CD14-positive monocyte (primary cell): ENCODE data around the gene BID. TPM values are rescaled to one million over a fixed set of nuclear protein-coding genes. Genes with fewer than 3 reads are reported as not detected.

Experiments used
- DNase-seq, 3 donors: peaks; one replicate each; pipeline ENCODE4 v3.0.0-alpha.2; 2011 to 2022
- H2AFZ ChIP-seq: 2 replicates; pipeline ENCODE4 v1.6.0; 2012; ENCODE audit warnings: mild to moderate bottlenecking, low read depth, low read length, inconsistent platforms; ENCODE audit not compliant: insufficient read depth, poor library complexity, severe bottlenecking
- H3K27ac ChIP-seq, 2 donors: 1 replicate in 1 of 2; 2 replicates in 1 of 2; pipeline ENCODE4 v1.5.1; 2012 to 2013; ENCODE audit warnings: low read length in 2 of 2, control low read depth in 1 of 2, inconsistent platforms in 1 of 2, low read depth in 1 of 2, mild to moderate bottlenecking in 1 of 2
- H3K27me3 ChIP-seq, 2 donors: one replicate each; pipeline versions ENCODE4 v1.6.0 to v1.6.1; 2011 to 2013; ENCODE audit warnings: low read length in 2 of 2; ENCODE audit not compliant: control insufficient read depth in 2 of 2, insufficient read depth in 2 of 2
- H3K36me3 ChIP-seq, 2 donors: replicated peaks in 1 of 2; 1 replicate in 1 of 2; 2 replicates in 1 of 2; pipeline versions ENCODE4 v1.5.1 to v1.6.1; 2012 to 2013; ENCODE audit warnings: low read length in 2 of 2, control low read depth in 1 of 2, inconsistent platforms in 1 of 2, mild to moderate bottlenecking in 1 of 2; ENCODE audit not compliant: insufficient read depth in 2 of 2, control insufficient read depth in 1 of 2
- H3K4me1 ChIP-seq, 2 donors: 1 replicate in 1 of 2; 2 replicates in 1 of 2; pipeline versions ENCODE4 v1.5.1 to v1.6.1; 2012 to 2013; ENCODE audit warnings: low read length in 2 of 2, control low read depth in 1 of 2, inconsistent platforms in 1 of 2, mild to moderate bottlenecking in 1 of 2, moderate library complexity in 1 of 2; ENCODE audit not compliant: insufficient read depth in 2 of 2, control insufficient read depth in 1 of 2
- H3K4me2 ChIP-seq: replicated peaks from 2 replicates; pipeline ENCODE3; 2012; ENCODE audit warnings: low read length, moderate library complexity, mild to moderate bottlenecking; ENCODE audit not compliant: poor library complexity, severe bottlenecking; ENCODE audit errors: extremely low read depth
- H3K4me3 ChIP-seq, 3 experiments: fragments of 200-600 bp in 1 of 3; sonication (generic) in 1 of 3; replicated peaks in 1 of 3; 1 replicate in 2 of 3; 2 replicates in 1 of 3; pipeline ENCODE4 v1.5.1; 2011 to 2013; ENCODE audit warnings: low read length in 3 of 3, mild to moderate bottlenecking in 3 of 3, control low read depth in 2 of 3, low read depth in 2 of 3, inconsistent platforms in 1 of 3, moderate library complexity in 1 of 3
- H3K79me2 ChIP-seq: 2 replicates; pipeline ENCODE4 v1.6.0; 2012; ENCODE audit warnings: mild to moderate bottlenecking, control low read depth, inconsistent platforms, low read length, moderate library complexity; ENCODE audit not compliant: insufficient read depth
- H3K9ac ChIP-seq: 2 replicates; pipeline ENCODE4 v1.6.0; 2017; ENCODE audit warnings: low read length, mild to moderate bottlenecking; ENCODE audit not compliant: insufficient read depth, poor library complexity, severe bottlenecking
- H3K9me3 ChIP-seq, 2 donors: replicated peaks in 1 of 2; 1 replicate in 1 of 2; 2 replicates in 1 of 2; pipeline versions ENCODE4 v1.5.1 to v1.6.1; 2012 to 2013; ENCODE audit warnings: low read length in 2 of 2, control low read depth in 1 of 2; ENCODE audit not compliant: control insufficient read depth in 1 of 2, insufficient read depth in 1 of 2
- H4K20me1 ChIP-seq: 2 replicates; pipeline ENCODE4 v1.6.0; 2012; ENCODE audit warnings: mild to moderate bottlenecking, low read length, control low read depth, moderate library complexity; ENCODE audit not compliant: insufficient read depth
- H3K27ac Mint-ChIP-seq, 7 donors: one replicate each; pipeline ENCODE4 v1.8.0; 2020; ENCODE audit warnings: mild to moderate bottlenecking in 7 of 7, mixed read lengths in 7 of 7, moderate library complexity in 6 of 7, inconsistent platforms in 2 of 7
- H3K27me3 Mint-ChIP-seq, 3 donors: one replicate each; pipeline ENCODE4 v1.8.0; 2021 to 2022; ENCODE audit warnings: low read depth in 3 of 3, mild to moderate bottlenecking in 3 of 3, mixed read lengths in 3 of 3, moderate library complexity in 3 of 3, inconsistent platforms in 1 of 3
- H3K36me3 Mint-ChIP-seq, 2 donors: one replicate each; pipeline ENCODE4 v1.8.0; 2020; ENCODE audit warnings: mixed read lengths in 2 of 2, inconsistent platforms in 1 of 2, mild to moderate bottlenecking in 1 of 2
- H3K4me1 Mint-ChIP-seq: one replicate; pipeline ENCODE4 v1.8.0; 2020; ENCODE audit warnings: mild to moderate bottlenecking, mixed read lengths
- H3K4me3 Mint-ChIP-seq, 2 donors: one replicate each; pipeline ENCODE4 v1.8.0; 2020; ENCODE audit warnings: mild to moderate bottlenecking in 2 of 2, mixed read lengths in 2 of 2, moderate library complexity in 1 of 2
- H3K9me3 Mint-ChIP-seq, 7 donors: one replicate each; pipeline ENCODE4 v1.8.0; 2020 to 2022; ENCODE audit warnings: mixed read lengths in 7 of 7, mild to moderate bottlenecking in 6 of 7, moderate library complexity in 6 of 7, inconsistent platforms in 2 of 7
- WGBS: methylation state at CpG from one replicate; pipeline ENCODE4 v1.1.5; 2013; ENCODE audit warnings: missing lambda C conversion rate; ENCODE audit not compliant: insufficient coverage; 5-methylcytosine and 5-hydroxymethylcytosine counted together
- intact Hi-C, 2 donors: fragments of 100-400 bp; cut with micrococcal nuclease; formaldehyde crosslinking; loops; one replicate each; pipeline versions ENCODE4 v1.15.0 to v1.15.1; 2023
- polyA minus RNA-seq: library from RNA; depleted of rRNA, polyadenylated mRNA; stranded (reverse); fragments of >200 nt; gene quantifications from 2 replicates; pipeline ENCODE4 v1.2.3, GENCODE V29; 2012
- polyA plus RNA-seq, 3 donors: library from polyadenylated mRNA; depleted of rRNA in 1 of 3; unstranded in 2 of 3; stranded (reverse) in 1 of 3; fragments of 300-500 nt in 2 of 3; fragments of >200 nt in 1 of 3; fragmentation: Illumina TruSeq in 2 of 3; gene quantifications; 1 replicate in 2 of 3; 2 replicates in 1 of 3; pipeline ENCODE4 v1.2.3, GENCODE V29; 2012 to 2021
- total RNA-seq, 12 experiments: library from RNA in 1 of 12; stranded (reverse) in 1 of 12; fragments of 120-200 nt in 1 of 12; gene quantifications; one replicate each; pipeline ENCODE4 v1.2.4 and lab custom pipeline; 2013 to 2026; ENCODE audit warnings: mixed read lengths in 6 of 12, inconsistent platforms in 1 of 12
- TF ChIP-seq, protein P1 (sequence below): fragments of 200-600 bp; IDR thresholded peaks from one replicate; pipeline ENCODE4 v1.8.0; 2022; ENCODE audit warnings: antibody characterized with exemption, mild to moderate bottlenecking

BID gene
- total RNA-seq (2013) = 158 TPM
- polyA plus RNA-seq (100 to 1,000 TPM; 199 to 423 (median 391) TPM), polyA minus RNA-seq (109 and 203 TPM in 2 replicates), total RNA-seq (lab: John Stamatoyannopoulos, UW) (150 to 350 (median 193) reads per million in 11 experiments)

DNA sequence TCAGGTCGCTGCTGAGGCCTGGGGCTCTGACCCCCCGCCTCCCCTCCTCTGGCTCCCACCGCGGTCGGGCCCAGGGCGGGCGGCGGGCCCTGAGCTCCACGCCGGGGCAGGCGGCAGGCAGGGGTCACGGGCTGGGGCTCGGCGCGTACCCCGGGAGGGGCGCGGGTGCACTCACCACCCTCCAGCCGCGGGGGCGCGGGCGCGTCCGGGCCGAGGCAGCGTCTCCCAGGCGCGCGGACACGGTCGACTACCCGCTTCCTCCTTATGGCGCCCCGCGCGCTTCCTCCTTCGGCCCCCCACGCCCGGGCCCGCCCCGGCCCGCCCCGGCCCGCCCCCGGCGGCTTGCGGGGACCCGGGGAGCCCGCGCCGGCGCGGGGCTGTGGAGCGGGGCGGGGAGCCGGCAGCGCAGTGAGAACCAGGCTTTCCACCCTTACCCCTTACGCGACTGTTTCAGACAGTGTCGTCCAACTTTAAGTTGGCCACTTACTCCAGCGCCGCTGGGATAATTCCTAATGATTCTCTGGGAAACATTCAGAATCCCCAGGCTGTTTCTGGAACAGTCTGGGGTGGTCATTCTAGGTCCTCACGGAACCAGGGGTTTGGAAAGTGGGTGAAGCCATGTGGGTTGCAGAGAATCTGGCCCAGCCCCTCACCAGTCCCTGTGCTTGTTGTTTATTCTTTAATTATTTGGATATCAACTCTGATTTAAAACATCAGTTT, at the start of gene BID:
TSS of gene BID (minus strand) at position 264 of the 720 bp plus-strand sequence. CDS start 24,353 bp downstream, outside the sequence.
- peaks cover 78 to 86% of the 10 kb centered on the region in 2 donors for H3K4me1 ChIP-seq
- H3K27ac ChIP-seq = peak within 1 kb of the TSS; percentile 93 to 99
- H4K20me1 ChIP-seq = peaks cover 50% of the 10 kb centered on the region
- H3K27me3 ChIP-seq = no peaks in the 10 kb centered on the region
- Mint-ChIP-seq H3K36me3 (peaks cover 12 to 40% of the 10 kb centered on the region in 2 donors), H3K27me3 (peaks cover 0 to under 1% (median 0%) of the 10 kb centered on the region in 3 donors), H3K27ac (peak within 1 kb of the TSS; percentile 93 to 100 (median 99)), H3K9me3 (peaks cover 0 to 2% (median 0%) of the 10 kb centered on the region in 7 donors), H3K4me3 (peak within 1 kb of the TSS; percentile 98 to 100), H3K4me1 (peaks cover 74% of the 10 kb centered on the region)
- under 1% methylated on average over 54 of the region's 64 CpGs for WGBS
- TF ChIP-seq, protein P1, sequence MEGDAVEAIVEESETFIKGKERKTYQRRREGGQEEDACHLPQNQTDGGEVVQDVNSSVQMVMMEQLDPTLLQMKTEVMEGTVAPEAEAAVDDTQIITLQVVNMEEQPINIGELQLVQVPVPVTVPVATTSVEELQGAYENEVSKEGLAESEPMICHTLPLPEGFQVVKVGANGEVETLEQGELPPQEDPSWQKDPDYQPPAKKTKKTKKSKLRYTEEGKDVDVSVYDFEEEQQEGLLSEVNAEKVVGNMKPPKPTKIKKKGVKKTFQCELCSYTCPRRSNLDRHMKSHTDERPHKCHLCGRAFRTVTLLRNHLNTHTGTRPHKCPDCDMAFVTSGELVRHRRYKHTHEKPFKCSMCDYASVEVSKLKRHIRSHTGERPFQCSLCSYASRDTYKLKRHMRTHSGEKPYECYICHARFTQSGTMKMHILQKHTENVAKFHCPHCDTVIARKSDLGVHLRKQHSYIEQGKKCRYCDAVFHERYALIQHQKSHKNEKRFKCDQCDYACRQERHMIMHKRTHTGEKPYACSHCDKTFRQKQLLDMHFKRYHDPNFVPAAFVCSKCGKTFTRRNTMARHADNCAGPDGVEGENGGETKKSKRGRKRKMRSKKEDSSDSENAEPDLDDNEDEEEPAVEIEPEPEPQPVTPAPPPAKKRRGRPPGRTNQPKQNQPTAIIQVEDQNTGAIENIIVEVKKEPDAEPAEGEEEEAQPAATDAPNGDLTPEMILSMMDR = no peak
- no peaks in the 10 kb centered on the region for H3K9me3 ChIP-seq
- H2AFZ ChIP-seq = peak within 1 kb of the TSS; percentile 60
- H3K4me3 ChIP-seq = peak within 1 kb of the TSS; percentile 91 to 95 (median 93)
- intact Hi-C loops = loop anchor here (5.0 to 10.0 kb wide), 3 partner anchors 87 to 670 kb away; no protein-coding TSS in a partner anchor
- H3K36me3 ChIP-seq = peaks cover 0 to 2% of the 10 kb centered on the region in 2 donors
- peak within 1 kb of the TSS; percentile 97 for H3K9ac ChIP-seq
- DNase-seq = peak; percentile 76 to 81 (median 79)
- peaks cover 92% of the 10 kb centered on the region for H3K79me2 ChIP-seq
- H3K4me2 ChIP-seq = peak within 1 kb of the TSS; percentile 97

DNA sequence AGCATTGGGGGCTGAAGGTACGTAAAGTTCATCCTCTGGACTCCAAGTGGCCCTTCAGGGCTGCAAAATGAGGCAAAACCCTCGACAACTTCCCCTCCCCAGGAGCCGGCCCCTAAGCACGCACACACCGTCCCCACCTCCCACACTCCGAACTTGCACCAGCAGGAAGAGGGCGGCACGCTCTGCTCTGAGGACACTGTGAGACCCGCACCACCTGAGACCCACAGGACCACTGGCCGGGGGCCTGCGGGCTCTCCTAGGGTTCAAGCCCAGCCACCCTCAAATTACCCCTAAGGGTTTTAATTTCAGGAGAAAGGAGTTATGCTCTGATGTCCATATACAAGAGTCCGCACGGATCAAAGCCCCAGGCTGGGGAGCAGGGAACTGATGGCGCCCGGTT, 49.7 kb upstream of the BID start:
- no peaks in the 10 kb centered on the region for H3K79me2 ChIP-seq
- H3K27ac ChIP-seq = no peak overlapping the region
- H3K9me3 ChIP-seq = no peaks in the 10 kb centered on the region
- no peak for DNase-seq
- H2AFZ ChIP-seq = no peak overlapping the region
- no peaks in the 10 kb centered on the region for H3K4me1 ChIP-seq
- no peaks in the 10 kb centered on the region for H4K20me1 ChIP-seq
- WGBS = 88% methylated on average over 9 of the region's 15 CpGs
- peaks cover 0 to 2% (median 0%) of the 10 kb centered on the region in 3 donors for H3K27me3 Mint-ChIP-seq
- no peak overlapping the region for H3K27ac Mint-ChIP-seq
- H3K4me3 Mint-ChIP-seq = no peak overlapping the region
- H3K9ac ChIP-seq = no peak overlapping the region
- no peaks in the 10 kb centered on the region for H3K36me3 ChIP-seq
- H3K9me3 Mint-ChIP-seq = no peaks in the 10 kb centered on the region
- no peaks in the 10 kb centered on the region for H3K27me3 ChIP-seq
- no peaks in the 10 kb centered on the region for H3K4me1 Mint-ChIP-seq
- intact Hi-C loops = no loop called here
- H3K36me3 Mint-ChIP-seq = no peaks in the 10 kb centered on the region
- TF ChIP-seq, protein P1 = no peak
- no peak overlapping the region for H3K4me3 ChIP-seq
- H3K4me2 ChIP-seq = no peak overlapping the region
